Measurements from ENCODE around the gene NIPBL.
"Not testable (repeated sequence)": the region's sequence is repeated elsewhere in the genome, so short reads cannot be mapped to it uniquely, and the experiment has no call there.

NIPBL gene

DNA sequence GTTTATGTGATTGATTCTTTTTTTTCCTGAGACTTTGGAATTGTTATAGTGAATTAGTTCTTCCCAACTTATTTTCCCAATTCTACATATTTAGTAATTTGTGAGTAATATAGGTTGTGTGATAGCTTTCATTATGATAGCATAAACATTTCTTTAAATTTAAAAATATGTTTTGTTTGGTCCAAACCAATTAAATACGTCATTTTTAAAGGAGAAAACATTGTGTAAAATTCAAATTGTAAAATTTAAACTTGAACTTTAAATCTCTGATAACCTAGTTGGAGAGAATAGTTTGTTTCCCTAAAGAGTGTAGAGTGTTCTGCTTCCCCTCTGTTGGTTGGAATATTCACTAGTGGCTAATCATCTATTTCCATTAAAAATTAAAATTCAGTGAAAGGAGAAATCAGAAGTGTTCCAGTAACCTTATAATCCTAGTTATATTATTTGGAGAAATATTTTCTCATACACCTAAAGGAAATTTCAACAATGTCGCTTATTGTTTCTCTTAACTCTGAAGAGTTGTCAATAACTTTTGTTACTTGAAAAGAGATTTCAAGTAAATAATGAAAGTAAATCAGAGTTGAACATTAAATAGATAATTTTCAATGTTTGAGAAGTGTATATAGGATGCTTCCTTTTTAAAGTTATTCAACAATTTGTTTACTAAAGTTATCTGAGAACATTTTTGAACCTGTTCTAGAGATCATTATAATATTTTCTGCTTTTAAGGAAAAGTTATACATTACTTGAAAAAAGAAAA lies 2.9 kb downstream of the NIPBL start:
- no peak for DNase-seq (ENCODE audit: low read depth, low spot score)

DNA sequence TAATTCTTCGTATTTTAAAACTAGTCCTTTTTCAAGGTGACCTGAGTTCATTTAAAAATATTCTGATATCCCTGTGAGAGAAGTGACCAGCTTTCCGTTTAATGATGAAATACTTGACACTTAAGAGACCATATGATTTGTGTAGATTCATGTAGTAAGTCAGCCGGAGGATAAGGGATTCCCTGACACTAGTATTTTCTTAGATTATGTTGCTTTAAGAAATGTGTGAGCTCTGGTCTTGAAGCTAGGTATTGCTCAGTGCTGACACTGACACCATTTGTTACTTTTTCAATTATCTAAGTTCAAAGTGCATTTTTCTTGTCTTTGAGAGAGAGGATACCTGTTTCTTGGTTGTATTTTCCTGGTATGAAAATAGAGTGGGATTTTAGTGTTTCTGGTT lies 4.2 kb downstream of the NIPBL start:
- no peak for DNase-seq (ENCODE audit: low read depth, low spot score)

DNA sequence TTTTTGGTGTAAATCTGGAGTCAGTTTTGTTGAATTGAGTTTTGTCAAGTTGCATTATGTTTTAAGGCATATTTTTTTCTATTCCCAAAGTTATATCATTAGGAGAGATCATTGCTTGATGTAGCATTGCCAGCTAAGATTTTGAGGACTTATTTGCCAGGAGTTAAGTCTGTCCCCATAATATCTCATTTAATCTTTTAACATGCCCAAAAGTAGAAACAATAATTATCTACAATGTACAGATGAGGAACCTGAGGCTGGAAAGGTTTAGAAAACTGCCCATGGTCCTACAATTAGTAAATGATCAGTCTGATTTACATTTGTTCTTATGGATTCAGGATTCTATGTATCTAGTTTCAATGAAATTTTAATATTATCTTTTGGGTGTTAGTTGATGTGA lies 4.7 kb downstream of the NIPBL start:
- DNase-seq (ENCODE audit: low read depth, low spot score), result no peak

DNA sequence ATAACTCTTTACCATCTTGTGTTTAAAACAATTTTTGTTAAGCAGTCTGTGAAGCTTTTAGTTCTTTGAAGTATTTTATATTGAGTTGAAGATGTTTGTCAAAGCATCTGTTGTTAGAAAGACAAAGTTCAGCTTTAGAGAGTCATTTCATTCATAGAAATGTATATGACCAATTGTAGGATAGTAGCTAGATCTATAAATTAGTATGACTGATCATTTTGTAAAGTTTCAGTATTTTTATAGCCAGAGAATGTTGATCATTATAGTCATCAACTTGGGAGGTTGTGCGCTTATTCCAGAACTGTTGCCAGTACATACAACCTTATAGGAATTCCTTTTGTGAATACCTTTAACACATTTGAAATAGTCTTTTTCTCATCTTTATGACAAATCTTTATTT lies 5.2 kb downstream of the NIPBL start:
- DNase-seq (ENCODE audit: low read depth, low spot score), result no peak

DNA sequence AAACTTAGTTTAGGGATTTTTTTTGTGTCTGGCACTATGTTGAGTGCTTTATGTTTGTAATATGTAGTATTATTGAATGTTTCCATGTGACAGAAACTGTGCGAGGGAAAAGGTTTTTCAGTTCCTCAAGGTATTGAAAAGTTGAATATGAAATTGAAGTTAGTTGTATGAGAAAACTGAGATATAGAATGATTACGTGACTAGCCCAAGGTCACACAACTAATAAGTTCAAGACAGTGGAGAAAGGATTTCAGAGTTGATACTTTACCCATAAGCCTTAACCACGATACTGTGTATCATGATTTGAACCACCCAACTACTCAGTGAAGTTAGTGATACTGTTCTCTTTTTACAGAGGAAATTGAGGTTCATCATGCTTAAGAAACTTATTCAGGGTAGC lies 5.7 kb downstream of the NIPBL start:
- DNase-seq (ENCODE audit: low read depth, low spot score), result no peak

DNA sequence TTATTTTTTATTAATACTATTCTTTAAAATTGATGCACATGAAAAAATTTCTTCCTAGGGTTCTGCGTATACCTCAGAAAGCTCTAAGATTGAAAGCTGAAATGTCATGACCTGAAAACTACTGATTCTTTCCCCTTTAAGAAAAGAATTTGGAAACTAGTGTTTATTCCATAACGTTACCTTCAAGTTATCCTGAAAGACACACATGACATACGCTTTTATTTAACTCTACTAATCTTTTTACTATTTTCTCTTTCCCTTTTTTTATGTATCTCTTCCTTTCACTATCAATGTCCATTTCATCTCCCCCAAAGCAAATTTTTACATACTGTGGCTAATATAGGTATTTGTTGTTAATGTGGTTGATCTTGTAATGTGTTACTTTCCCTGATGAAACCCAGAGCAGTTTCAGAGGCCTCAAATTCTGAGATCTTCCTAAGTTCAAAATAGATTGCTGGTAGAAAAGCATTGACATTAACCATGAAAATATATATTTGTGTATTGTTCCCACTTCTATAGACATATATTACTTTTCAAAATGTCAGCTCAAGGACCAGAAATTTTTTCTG lies 7.4 kb downstream of the NIPBL start:
- no peak for DNase-seq (ENCODE audit: low read depth, low spot score)

DNA sequence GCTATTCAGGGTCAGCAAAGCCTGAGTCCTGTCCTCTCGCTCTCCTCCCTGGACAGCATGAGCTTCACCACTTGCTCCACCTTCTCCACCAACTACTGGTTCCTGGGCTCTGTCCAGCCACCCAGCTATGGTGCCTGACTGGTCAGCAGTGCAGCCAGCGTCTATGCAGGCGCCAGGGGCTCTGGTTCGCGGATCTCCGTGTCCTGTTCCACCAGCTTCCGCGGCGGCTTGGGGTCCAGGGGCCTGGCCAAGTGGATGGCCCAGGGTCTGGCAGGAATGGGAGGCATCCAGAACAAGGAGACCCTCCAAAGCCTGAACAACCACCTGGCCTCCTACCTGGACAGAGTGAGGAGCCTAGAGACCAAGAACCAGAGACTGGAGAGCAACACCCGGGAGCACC lies 8.6 kb downstream of the NIPBL start:
- no peak for DNase-seq (ENCODE audit: low read depth, low spot score)

DNA sequence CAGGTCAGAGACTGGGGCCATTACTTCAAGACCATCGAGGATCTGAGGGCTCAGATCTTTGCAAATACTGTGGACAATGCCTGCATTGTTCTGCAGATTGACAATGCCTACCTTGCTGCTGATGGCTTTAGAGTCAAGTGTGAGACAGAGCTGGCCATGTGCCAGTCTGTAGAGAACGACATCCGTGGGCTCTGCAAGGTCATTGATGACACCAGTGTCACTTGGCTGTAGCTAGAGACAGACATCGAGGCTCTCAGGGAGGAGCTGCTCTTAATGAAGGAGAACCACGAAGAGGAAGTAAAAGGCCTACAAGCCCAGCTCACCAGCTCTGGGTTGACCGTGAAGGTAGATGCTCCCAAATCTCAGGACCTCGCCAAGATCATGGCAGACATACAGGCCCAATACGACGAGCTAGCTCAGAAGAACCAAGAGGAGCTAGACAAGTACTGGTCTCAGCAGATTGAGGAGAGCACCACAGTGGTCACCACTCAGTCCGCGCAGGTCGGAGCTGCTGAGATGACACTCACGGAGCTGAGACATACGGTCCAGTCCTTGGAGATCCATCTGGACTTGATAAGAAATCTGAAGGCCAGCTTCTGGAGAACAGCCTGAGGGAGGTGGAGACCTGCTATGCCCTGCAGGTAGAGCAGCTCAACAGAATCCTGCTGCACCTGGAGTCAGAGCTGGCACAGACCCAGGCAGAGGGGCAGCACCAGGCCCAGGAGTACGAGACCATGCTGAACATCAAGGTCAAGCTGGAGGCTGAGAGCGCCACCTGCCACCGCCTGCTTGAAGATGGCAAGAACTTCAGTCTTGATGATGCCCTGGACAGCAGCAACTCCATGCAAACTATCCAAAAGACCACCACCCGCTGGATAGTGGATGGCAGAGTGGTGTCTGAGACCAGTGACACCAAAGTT lies 9.3 kb downstream of the NIPBL start:
- DNase-seq (ENCODE audit: low read depth, low spot score), result no peak

DNA sequence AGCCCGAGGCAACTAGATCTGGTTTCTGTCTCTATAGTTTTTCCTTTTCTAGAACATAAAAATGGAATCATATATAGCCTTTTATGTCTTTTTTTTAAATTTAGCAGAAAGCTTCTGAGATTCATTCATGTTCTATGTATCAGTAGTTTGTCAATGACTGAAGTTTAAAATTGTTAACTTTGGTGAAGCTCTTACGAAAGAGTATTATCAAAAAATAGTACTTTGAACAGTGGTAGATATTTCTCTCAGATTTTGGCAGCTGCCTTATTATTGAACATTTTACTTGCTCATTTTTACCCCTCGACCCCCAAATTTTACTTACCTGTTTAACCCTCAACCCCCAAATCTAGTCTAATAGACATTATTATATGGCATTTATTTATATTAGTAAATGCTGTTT lies 10.2 kb downstream of the NIPBL start:
- no peak for DNase-seq (ENCODE audit: low read depth, low spot score)

DNA sequence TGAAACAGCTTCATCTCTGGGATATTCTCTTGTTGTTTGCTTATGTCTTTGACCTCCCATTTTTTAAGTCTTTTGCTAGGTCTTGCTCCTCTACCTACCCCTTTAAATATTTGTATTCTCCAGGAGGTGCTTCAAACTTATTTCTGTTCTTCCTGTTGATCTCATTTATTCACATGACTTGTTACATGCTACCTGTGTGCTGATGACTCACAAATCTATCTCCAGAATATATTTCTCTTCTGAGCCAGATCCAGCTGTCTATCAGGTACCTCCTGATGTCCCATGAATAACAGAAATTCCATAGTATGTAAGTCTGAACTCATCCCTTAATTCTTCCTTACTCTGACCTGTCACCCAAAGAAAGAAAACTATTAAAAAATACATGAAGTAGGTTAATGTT lies 11.0 kb downstream of the NIPBL start:
- DNase-seq (ENCODE audit: low read depth, low spot score), result no peak

DNA sequence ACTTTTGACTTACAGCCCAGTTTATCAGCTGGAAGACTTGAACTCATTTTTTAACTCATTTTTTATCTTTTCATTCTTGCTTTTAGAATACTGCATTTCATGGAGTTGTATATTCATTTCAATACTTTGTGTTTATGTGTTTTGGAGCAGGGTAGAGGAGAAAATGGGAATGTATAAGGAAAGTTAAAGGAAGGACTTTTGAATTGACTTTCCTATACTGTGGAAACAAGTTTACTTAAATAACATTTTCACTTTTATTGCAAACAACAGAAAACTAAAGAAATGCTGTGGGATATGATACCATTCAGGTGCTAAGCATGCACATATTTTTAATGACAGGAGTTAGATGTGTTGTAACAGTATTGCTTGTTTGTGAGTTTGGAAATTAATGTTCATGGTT lies 11.7 kb downstream of the NIPBL start:
- DNase-seq (ENCODE audit: low read depth, low spot score), result no peak

DNA sequence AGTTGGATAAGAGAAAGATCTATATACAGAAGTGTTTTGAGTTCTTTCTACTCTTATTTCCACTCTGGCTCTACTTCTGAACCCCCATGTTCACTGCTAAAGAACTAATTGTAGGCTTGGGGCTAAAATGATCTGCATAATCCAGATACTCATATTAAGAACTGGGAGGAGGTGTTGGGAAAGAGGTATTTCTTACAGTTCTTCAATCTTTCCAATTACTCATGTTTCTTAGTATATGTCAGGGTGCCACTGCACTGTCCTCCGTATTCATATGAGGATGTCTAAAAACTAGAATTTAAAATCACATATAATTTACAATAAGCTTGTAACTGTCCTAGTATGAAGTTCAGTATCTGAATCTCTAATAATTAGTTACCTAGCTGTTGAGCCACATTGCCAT lies 12.7 kb downstream of the NIPBL start:
- DNase-seq (ENCODE audit: low read depth, low spot score), result no peak

DNA sequence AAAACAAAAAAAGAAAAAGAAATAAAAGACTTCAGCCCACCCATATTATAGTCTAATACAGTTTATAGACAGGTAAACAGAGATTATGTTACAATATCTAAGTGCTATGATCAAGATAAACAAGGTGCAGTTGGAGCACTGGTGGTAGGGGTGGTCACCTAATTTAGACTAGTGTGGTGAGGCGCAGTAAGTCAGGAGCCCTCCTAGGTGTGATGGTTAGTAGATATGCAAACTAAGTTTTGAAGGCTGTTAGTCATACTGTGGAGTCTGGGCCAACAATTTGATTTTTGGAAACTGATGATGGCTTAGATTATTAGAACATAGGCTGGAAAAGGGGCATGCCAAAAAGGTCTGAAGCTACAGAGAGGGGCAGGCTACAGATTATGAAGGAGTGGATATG lies 14.7 kb downstream of the NIPBL start:
- DNase-seq (ENCODE audit: low read depth, low spot score), result no peak

DNA sequence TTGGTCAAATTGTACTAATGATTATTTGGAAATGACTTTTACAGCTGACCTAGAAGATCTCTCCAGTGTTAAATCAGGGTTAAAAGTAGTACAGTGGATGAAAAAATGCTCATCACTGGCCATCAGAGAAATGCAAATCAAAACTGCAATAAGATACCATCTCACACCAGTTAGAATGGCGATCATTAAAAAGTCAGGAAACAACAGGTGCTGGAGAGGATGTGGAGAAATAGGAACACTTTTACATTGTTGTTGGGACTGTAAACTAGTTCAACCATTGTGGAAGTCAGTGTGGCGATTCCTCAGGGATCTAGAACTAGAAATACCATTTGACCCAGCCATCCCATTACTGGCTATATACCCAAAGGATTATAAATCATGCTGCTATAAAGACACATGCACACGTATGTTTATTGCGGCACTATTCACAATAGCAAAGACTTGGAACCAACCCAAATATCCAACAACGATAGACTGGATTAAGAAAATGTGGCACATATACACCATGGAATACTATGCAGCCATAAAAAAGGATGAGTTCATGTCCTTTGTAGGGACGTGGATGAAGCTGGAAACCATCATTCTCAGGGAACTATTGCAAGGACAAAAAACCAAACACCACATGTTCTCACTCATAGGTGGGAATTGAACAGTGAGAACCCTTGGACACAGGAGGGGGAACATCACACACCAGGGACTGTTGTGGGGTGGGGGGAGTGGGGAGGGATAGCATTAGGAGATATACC lies 15.7 kb downstream of the NIPBL start:
- DNase-seq (ENCODE audit: low read depth, low spot score), result not testable (repeated sequence)

DNA sequence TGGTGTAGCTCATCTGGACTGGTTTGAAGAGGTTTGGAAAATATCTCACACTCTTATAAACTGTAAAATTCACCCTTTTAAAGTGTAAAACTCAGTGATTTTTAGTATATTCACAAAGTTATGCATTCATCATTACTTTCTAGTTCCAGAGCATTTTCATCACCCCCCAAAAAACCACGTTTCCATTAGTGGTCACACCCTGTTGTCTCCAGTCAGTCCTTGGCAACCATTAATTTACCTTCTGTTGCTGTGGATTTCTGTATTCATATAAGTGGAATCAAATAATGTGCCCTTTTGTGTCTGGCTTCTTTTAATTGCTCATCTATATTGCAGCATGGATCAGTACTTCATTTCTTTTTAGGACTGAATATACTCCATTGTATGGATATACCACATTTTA lies 18.4 kb downstream of the NIPBL start:
- no peak for DNase-seq (ENCODE audit: low read depth, low spot score)

DNA sequence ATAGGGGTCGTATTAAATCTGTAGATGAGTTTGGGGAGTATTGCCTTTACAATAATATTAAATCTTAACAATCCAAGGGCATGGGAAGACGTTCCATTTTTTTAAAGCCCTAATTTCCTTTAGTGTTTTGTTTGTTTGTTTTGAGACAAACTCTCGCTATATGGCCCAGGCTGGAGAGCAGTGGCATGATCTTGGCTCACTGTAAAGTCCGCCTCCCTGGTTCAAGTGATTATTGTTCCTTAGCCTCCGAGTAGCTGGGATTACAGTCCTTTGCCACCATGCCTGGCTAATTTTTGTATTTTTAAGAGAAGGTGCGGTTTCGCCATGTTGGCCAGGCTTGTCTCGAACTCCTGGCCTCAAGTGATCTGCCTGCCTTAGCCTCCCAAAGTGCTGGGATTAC lies 19.9 kb downstream of the NIPBL start:
- no peak for DNase-seq (ENCODE audit: low read depth, low spot score)

DNA sequence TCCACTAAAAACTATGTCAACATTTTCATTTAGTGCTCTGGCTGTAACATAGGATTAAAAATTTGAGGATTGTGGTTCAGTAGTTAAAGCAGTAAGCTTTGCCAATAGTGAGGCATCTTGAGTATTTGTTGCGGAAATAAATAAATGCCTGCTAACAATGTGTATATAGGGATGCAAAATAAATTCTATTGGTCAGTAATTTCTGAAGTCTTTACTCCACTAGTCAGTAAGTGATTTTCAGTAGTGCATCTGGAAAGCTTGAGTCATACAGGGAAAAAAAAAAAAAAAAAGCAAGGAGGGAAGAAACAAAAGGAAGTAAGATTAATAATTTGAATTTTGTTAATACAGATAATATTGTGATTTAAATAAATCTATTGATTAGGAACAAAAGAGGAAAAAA lies 21.0 kb downstream of the NIPBL start:
- no peak for DNase-seq (ENCODE audit: low read depth, low spot score)

DNA sequence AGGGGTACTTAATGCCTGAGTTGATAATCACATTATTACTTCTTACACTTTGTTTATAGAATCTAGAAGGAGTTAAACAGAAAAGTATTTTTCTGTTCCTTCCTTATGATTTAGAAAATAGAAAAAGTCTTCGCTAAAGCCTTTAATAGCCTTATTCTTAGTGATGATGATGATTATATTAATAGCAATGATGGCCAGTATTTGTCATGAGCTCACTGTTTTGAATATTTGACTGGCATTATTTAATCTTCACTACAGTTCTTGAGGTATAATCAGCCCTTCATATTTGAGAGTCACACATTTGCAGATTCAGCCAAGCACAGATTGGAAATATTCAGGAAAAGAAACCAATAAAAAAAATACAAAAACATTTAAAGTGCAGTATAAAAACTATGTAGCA lies 23.3 kb downstream of the NIPBL start:
- no peak for DNase-seq (ENCODE audit: low read depth, low spot score)

DNA sequence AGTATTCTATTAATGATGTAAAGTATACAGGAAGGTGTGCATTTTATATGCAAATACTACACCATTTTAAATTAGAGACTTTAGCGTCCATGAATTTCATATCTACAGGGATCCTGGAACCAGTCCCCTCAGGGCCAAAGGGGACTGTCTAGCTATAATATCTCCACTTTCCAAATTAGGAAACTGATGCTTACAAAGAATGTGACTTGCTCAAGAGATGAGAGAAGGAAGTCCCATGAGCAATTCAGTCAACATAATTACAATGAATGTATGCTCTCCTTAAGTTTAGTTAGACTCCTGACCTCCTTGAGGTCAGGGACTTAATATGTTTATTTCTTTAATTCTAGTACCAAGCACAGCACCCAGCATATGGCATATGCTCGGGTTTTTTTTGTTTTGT lies 23.7 kb downstream of the NIPBL start:
- no peak for DNase-seq (ENCODE audit: low read depth, low spot score)

DNA sequence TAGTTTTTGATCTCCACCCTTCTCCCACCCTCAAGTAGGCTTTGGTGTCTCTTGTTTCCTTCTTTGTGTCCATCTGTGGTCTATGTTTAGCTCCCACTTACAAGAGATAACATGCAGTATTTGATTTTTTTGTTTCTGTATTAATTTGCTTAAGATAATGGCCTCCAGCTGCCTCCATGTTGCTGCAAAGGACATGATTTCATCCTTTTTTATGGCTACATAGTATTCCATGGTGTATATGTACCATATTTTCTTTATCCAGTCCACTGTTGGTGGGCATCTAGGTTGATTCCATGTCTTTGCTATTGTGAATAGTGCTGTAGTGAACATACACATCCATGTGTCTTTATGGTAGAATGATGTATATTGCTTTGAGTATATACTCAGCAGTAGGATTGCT lies 24.5 kb downstream of the NIPBL start:
- DNase-seq (ENCODE audit: low read depth, low spot score), result not testable (repeated sequence)

DNA sequence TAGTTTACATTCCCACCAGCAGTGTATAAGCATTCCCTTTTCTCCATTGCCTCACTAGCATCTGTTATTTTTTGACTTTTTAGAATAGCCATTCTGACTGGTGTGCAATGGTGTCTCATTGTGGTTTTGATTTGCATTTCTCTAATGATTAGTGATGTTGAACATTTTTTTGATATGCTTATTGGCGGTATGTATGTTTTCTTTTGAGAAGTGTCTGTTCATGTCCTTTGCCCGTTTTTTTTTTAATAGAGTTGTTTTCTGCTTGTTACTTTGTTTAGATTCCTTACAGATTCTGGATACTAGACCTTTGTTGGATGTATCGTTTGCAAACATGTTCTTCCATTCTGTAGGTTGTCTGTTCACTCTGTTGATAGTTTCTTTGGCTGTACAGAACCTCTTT lies 25.3 kb downstream of the NIPBL start:
- DNase-seq (ENCODE audit: low read depth, low spot score), result no peak

DNA sequence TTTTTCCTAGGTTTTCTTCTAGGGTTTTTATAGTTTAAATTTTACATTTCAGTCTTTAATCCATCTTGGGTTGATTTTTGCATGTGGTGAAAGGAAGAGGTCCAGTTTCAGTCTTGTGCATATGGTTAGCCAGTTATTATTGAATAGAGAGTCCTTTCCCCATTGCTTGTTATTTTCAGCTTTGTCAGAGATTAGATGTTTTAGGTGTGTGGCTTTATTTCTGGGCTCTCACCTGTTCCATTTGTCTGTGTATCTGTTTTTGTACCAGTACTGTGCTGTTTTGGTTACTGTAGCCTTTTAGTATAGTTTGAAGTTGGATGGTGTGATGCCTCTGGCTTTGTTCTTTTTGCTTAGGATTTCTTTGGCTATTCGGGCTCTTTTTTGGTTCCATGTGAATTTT lies 25.8 kb downstream of the NIPBL start:
- DNase-seq (ENCODE audit: low read depth, low spot score), result no peak
